H1 (cell line): ENCODE data around the gene LPCAT1. TPM values are rescaled to one million over a fixed set of nuclear protein-coding genes. Genes with fewer than 3 reads are reported as not detected.

Source experiments
- ATF3 ChIP-seq: IDR thresholded peaks from 2 replicates; pipeline ENCODE4 v1.6.1; 2011; ENCODE audit warnings: low read depth, mild to moderate bottlenecking, low read length; ENCODE audit not compliant: insufficient read depth
- CHD2 ChIP-seq: IDR thresholded peaks from 2 replicates; pipeline ENCODE4 v1.6.1; 2012; ENCODE audit warnings: low read length, improper control_type of control experiment
- CHD7 ChIP-seq: fragments of 300-600 bp; sonication (generic); IDR thresholded peaks from 2 replicates; pipeline ENCODE4 v1.7.1; 2012; ENCODE audit warnings: low read length, moderate library complexity, mild to moderate bottlenecking, inconsistent platforms; ENCODE audit not compliant: insufficient replicate concordance
- CTBP2 ChIP-seq: IDR thresholded peaks from 2 replicates; pipeline ENCODE4 v1.7.0; 2011; ENCODE audit warnings: borderline replicate concordance, mild to moderate bottlenecking, moderate library complexity, mixed read lengths, low read length; ENCODE audit not compliant: insufficient read depth, insufficient read length
- GTF2F1 ChIP-seq: IDR thresholded peaks from 2 replicates; pipeline ENCODE4 v1.6.1; 2012; ENCODE audit warnings: low read depth, low read length, improper control_type of control experiment, borderline replicate concordance
- HDAC2 ChIP-seq, 2 experiments: fragments of 300-600 bp in 1 of 2; sonication (generic) in 1 of 2; IDR thresholded peaks; 2 replicates each; pipeline ENCODE4 v1.6.1; 2011 to 2012; ENCODE audit warnings: low read depth in 2 of 2, low read length in 2 of 2, mild to moderate bottlenecking in 2 of 2, moderate library complexity in 2 of 2, borderline replicate concordance in 1 of 2, inconsistent platforms in 1 of 2
- POLR2A ChIP-seq, 2 experiments: IDR thresholded peaks; 1 replicate in 1 of 2; 2 replicates in 1 of 2; pipeline ENCODE4 v1.6.1; 2011; ENCODE audit warnings: low read depth in 2 of 2, low read length in 2 of 2, mild to moderate bottlenecking in 2 of 2; ENCODE audit errors: control extremely low read depth in 1 of 2
- RFX5 ChIP-seq: IDR thresholded peaks from 2 replicates; pipeline ENCODE4 v1.6.1; 2011; ENCODE audit warnings: low read depth, low read length, improper control_type of control experiment, borderline replicate concordance
- RNF2 ChIP-seq: fragments of 200-900, 300-1000 bp; sonication (generic); IDR thresholded peaks from 2 replicates; pipeline ENCODE4 v1.7.1; 2016; ENCODE audit warnings: borderline replicate concordance, low read depth, mild to moderate bottlenecking, antibody characterized with exemption, low read length; ENCODE audit not compliant: poor library complexity, severe bottlenecking; ENCODE audit errors: missing control alignments
- SIN3A ChIP-seq, 2 experiments: IDR thresholded peaks in 1 of 2; conservative IDR thresholded peaks in 1 of 2; 2 replicates each; pipeline ENCODE4 v1.6.1; 2011 to 2012; ENCODE audit warnings: low read length in 2 of 2, improper control_type of control experiment in 1 of 2, low read depth in 1 of 2, mild to moderate bottlenecking in 1 of 2
- polyA plus RNA-seq, 7 experiments: library from polyadenylated mRNA; depleted of rRNA in 3 of 7; stranded (reverse) in 5 of 7; unstranded in 2 of 7; fragments of >200 nt in 5 of 7; fragments of 200-250 nt in 2 of 7; gene quantifications; 1 replicate in 5 of 7; 2 replicates in 1 of 7; 4 replicates in 1 of 7; pipeline versions ENCODE4 v1.2.1 to v1.2.3, GENCODE V29; 2011 to 2013; ENCODE audit warnings: missing spikeins in 2 of 7, mixed read lengths in 2 of 7
- total RNA-seq: library from RNA; stranded (reverse); fragmentation: NEBNext Ultra II Directional; extraction: Animal tissue kit (Norgen Biotek cat#: 25700); gene quantifications from 2 replicates; pipeline ENCODE4 v1.2.1, GENCODE V29; 2021

The LPCAT1 gene
- total and polyA plus RNA-seq, 2 of the 8 experiments (the other 6 are each of a cell fraction or from before 2014, with no cell fraction given): 107 to 260 TPM

GRCh38 chr5:1440098-1440493 lies 83.7 kb downstream of the LPCAT1 start (continued):
- TF ChIP-seq CHD7 (no peak), RNF2 (no peak), POLR2A (IDR thresholded peaks at IDR 0.05; ENCODE audit: control extremely low read depth in 1 of 2, low read depth in 2 of 2, low read length in 2 of 2) (no peak), SIN3A (conservative IDR thresholded peaks at IDR 0.05 in 1 of 2, IDR thresholded peaks at IDR 0.05 in 1 of 2; ENCODE audit: low read depth in 1 of 2, low read length in 2 of 2) (no peak), CHD2 (no peak), HDAC2 (IDR thresholded peaks at IDR 0.05; ENCODE audit: borderline replicate concordance in 1 of 2, low read depth in 2 of 2, low read length in 2 of 2) (no peak), GTF2F1 (no peak), CTBP2 (no peak), RFX5 (no peak), ATF3 (no peak)
- TF ChIP-seq, all 59 proteins: peak for 0
